GM21447 (cell line): ENCODE results near the gene LCOR.

Experiments
- ATAC-seq: cut with Tn5 transposase; IDR thresholded peaks from one replicate; pipeline ENCODE4 v1.9.1; 2021; ENCODE audit not compliant: unreplicated experiment

Gene LCOR

DNA sequence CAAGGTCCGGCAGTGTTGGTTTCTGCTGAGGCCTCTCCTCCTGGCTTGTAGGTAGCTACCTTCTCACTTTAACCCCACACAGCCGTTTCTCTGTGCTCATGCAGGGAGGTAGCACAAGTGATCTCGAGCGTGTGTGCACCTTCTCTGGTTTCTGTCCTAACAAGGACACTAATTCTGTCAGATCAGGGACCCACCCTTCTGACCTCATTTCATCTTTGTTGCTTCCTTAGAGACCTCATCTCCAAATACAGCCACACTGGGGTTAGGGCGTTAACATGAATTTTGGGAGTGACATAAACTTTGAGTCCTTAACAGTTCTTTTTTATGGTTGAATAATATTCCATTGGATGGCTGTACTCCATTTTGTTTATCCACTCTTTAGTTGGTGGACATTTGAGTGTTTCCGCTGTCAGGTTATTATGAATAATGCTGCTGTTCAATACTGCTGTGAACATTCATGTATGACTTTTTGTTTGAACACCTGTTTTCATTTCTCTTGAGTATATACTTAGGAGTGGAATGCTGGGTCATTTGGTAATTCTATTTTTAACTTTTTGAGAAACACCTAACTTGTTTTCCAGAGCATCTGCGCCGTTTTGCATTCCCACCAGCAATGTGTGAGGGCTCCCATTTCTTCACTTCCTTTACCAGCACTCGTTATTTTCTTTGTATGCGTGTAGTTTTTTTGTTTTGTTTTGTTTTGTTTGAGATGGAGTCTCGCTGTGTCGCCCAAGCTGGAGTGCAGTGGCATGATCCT, 57.5 kb downstream of the LCOR start:
- no peak for ATAC-seq

GRCh38 chr10:96890172-96890513, 58.0 kb downstream of the LCOR start:
- ATAC-seq: no peak

- ATAC-seq: no peak
Observed at GRCh38 chr10:96890580-96890979, 58.5 kb downstream of the LCOR start.

GRCh38 chr10:96891840-96892239, 59.7 kb downstream of the LCOR start:
- no peak for ATAC-seq

GRCh38 chr10:96895662-96896424, 63.7 kb downstream of the LCOR start:
- ATAC-seq: no peak

DNA sequence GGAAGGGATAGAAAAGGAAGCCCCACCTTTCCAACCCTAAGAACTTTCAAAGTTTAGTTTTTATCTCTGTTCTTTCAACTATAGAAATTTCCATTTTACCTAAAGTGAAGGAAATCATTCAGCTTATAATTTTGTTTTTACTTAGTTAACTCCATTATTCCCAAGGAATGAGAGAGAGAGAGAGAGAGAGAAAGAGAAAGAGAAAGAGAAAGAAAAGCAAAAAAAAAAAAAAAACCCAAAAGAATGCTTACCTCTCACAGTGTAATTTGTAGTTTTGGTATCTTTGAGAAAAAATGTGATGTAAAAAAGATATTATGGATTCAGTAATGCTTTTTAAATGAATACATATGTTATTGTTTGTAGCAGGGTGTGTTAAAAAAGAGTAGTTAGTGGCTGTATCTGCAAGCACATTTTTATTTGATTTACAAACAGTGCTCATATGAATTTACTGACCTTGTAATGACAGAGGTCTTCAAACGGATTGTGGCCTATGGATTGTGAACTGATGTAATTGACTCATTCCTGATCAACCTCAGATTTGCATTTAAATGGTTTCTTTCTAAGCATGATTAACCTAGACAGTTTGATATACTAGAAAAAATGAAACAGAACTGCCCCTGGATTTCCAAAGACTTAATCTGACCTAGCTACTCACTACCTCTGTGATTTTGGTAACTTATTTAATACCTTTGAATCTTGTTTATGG, 64.9 kb downstream of the LCOR start:
- no peak for ATAC-seq

- ATAC-seq: no peak
Observed at GRCh38 chr10:96902117-96902516, 70.0 kb downstream of the LCOR start.

DNA sequence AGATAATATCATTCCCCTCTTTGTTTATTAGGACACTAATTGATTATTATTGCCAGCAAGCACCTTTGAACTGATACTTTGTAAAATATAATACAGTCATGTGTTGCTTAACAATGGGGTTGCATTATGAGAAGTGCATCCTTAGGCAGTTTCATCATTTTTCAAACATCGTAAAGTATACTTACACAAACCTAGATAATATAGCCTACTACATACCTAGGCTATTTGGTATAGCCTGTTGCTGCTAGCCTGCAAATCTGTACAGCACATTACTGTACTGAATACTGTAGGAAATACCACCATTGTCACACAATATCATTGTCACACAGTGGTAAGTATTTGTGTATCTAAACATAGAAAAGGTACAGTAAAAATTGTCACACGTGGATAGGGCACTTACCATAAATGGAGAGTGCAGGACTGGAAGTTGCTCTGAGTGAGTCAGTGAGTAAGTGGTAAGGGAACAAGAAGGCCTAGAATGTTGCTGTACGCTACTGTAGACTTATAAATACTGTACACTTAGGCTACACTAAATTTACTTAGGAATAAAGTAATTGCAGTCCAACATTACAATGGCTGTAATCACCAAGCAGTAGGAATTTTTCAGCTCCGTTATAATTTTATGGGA, 70.7 kb downstream of the LCOR start:
- no peak for ATAC-seq

- no peak for ATAC-seq
Observed at GRCh38 chr10:96904648-96905047, 72.5 kb downstream of the LCOR start.

GRCh38 chr10:96906864-96907263, 74.8 kb downstream of the LCOR start:
- ATAC-seq: no peak

GRCh38 chr10:96910488-96911395, 78.6 kb downstream of the LCOR start:
- no peak for ATAC-seq

- no peak for ATAC-seq
Observed at GRCh38 chr10:96912405-96912804, 80.3 kb downstream of the LCOR start.

DNA sequence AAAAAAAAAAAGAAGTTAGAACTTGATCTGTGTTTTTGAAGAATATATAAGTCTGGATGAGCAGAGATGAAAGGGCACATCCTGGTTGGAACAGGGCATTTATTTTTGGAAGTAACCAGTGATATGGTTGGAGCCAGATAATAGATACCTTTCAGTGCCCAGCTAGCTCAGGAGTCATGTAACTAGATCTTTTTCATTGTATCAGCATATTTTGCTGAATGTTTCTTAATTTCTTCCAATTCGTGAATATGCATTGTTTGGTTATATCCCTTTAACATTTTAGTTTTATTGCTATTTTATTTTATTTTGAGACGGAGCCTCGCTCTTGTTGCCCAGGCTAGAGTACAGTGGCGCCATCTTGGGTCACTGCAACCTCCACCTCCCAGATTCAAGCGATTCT, 81.8 kb downstream of the LCOR start:
- no peak for ATAC-seq

- no peak for ATAC-seq
Observed at GRCh38 chr10:96917628-96918027, 85.5 kb downstream of the LCOR start.

DNA sequence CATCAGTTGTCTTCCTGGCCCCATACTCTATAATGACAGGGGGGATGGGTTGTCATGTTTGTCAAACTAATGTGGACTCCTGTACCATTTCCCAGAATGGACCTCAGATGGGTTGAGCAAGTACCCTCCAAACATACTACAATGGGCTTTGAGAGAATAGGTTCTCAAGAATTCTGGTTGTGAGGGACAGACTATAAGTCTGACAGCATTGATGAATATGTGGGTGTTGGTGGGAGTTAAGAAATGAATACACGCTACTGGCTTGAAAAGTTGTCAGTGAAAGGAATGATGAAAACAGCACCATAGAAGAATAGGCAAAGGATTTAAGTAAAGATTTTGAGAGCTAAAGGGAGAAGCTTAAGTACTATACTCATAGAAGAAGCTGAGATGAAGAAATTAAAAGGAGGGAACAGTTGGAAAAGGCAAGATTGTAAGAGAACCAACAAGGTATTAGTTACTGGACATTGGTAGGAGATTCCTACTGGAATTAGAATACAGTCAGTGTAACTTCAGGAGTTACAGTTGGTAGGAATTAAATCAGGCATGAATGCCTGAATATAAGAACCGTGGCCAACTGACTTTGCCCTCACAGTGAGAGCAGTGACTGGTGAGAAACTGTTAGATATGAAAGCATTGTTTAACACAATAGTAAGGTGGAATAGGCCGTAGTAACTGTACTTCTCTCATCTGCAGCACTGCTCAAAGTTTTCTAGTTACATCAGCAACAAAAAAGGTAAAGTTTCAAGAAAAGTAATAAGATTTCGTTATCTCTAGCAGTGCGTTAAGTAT, 86.3 kb downstream of the LCOR start:
- no peak for ATAC-seq

DNA sequence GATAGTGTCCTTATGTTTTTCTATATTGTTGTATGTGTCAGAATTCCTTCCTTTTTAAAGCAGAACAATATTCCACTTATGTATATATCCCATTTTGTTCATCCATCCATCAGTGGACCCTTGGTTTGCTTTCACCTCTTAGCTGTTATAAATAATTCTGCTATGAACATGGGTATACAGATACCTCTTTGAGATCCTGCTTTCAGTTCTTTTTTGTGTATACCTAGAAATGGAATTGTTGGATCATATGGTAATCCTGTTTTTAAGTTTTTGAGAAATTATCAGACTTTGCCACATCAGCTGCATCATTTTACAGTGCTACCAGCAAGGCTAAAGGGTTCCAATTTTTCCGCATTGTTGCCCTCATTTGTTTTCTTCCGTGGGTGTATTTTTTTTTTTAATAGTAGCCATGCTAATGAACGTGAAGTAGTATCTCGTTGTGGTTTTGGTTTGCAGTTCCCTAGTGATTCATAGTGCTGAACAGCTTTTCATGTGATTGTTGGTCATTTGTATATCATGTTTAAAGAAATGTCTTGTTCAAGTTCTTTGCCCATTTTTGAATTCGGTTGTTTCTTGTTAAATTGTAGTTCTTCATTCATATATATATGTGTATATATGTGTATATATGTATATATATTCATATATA, 87.8 kb downstream of the LCOR start:
- ATAC-seq: no peak

DNA sequence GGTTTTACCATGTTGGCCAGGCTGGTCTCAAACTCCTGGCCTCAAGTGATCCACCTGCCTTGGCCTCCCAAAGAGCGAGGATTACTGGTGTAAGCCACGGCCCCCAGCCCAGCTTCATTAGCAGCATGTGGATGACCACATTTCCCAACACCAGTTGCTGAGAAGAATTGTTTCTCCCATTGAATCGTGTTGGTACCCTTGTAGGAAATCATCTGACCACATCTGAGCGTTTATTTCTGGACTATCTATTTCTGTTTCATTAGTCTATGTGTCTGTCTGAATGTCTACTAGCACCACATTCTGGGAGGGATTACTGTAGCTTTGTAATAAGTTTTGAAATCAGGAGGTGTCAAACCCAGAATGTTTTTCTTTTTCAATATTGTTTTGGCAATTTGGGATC, 89.6 kb downstream of the LCOR start:
- ATAC-seq: no peak

GRCh38 chr10:96922978-96923948, 91.2 kb downstream of the LCOR start:
- ATAC-seq: no peak
